Ishikawa (cell line): Measurements from ENCODE around the gene CNPY3.
A peak's percentile ranks its signal among the peaks of the same experiment; 100 is the strongest.

ENCODE experiments used
- CEBPB ChIP-seq: IDR thresholded peaks from 2 replicates; pipeline ENCODE4 v1.6.1; 2012
- CREB1 ChIP-seq: IDR thresholded peaks from 2 replicates; pipeline ENCODE4 v1.6.1; 2012; ENCODE audit warnings: low read depth
- EGR1 ChIP-seq: IDR thresholded peaks from 2 replicates; pipeline ENCODE4 v1.6.1; 2012
- EP300 ChIP-seq: IDR thresholded peaks from 2 replicates; pipeline ENCODE4 v1.6.1; 2012; ENCODE audit warnings: borderline replicate concordance
- FOXM1 ChIP-seq: IDR thresholded peaks from 2 replicates; pipeline ENCODE4 v1.6.1; 2012; ENCODE audit warnings: low read depth, borderline replicate concordance
- MAX ChIP-seq: IDR thresholded peaks from 2 replicates; pipeline ENCODE4 v1.6.1; 2012
- NFIC ChIP-seq: IDR thresholded peaks from 2 replicates; pipeline ENCODE4 v1.6.1; 2012
- RAD21 ChIP-seq: IDR thresholded peaks from 2 replicates; pipeline ENCODE4 v1.6.1; 2012; ENCODE audit warnings: low read depth
- TAF1 ChIP-seq: IDR thresholded peaks from 2 replicates; pipeline ENCODE4 v1.6.1; 2012; ENCODE audit warnings: low read depth, mild to moderate bottlenecking
- TCF12 ChIP-seq: IDR thresholded peaks from 2 replicates; pipeline ENCODE4 v1.6.1; 2012; ENCODE audit warnings: low read depth
- TEAD4 ChIP-seq: IDR thresholded peaks from 2 replicates; pipeline ENCODE4 v1.6.1; 2012
- YY1 ChIP-seq: IDR thresholded peaks from 2 replicates; pipeline ENCODE4 v1.6.1; 2012; ENCODE audit warnings: low read depth
- ZBTB7A ChIP-seq: IDR thresholded peaks from 2 replicates; pipeline ENCODE4 v1.6.1; 2012; ENCODE audit warnings: low read depth
- TF ChIP-seq, protein P1 (sequence below): IDR thresholded peaks from 2 replicates; pipeline ENCODE4 v1.6.1; 2012
- TF ChIP-seq, protein P2 (sequence below): IDR thresholded peaks from 2 replicates; pipeline ENCODE4 v1.6.1; 2012; ENCODE audit warnings: low read depth, mild to moderate bottlenecking

Gene CNPY3

DNA sequence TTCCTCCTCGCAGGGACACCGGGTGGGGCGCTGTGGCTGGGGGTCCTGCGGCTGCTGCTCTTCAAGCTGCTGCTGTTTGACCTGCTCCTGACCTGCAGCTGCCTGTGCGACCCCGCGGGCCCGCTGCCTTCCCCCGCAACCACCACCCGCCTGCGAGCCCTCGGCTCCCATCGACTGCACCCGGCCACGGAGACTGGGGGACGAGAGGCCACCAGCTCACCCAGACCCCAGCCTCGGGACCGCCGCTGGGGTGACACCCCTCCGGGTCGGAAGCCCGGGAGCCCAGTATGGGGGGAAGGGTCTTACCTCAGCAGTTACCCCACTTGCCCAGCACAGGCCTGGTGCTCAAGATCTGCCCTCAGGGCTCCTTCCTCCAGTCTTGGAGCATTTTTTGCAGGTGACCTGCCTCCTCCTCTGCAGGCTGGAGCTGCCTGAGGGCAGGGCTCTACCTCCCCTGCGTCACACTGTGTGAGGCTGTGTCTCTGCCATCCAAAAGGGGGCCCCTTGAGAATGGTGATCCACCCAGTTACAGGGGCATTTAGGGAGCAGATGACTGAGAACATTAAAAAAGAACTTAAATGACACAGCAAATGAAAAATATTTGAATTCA lies 3.9 kb upstream of the CNPY3 start:
- TF ChIP-seq ZBTB7A (no peak), FOXM1 (no peak), RAD21 (no peak), TCF12 (no peak), CREB1 (no peak), YY1 (no peak), EGR1 (no peak), CEBPB (no peak), NFIC (no peak), TAF1 (no peak), TEAD4 (no peak), MAX (no peak), EP300 (no peak)
- TF ChIP-seq, protein P1, sequence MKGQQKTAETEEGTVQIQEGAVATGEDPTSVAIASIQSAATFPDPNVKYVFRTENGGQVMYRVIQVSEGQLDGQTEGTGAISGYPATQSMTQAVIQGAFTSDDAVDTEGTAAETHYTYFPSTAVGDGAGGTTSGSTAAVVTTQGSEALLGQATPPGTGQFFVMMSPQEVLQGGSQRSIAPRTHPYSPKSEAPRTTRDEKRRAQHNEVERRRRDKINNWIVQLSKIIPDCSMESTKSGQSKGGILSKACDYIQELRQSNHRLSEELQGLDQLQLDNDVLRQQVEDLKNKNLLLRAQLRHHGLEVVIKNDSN = no peak
- TF ChIP-seq, protein P2, sequence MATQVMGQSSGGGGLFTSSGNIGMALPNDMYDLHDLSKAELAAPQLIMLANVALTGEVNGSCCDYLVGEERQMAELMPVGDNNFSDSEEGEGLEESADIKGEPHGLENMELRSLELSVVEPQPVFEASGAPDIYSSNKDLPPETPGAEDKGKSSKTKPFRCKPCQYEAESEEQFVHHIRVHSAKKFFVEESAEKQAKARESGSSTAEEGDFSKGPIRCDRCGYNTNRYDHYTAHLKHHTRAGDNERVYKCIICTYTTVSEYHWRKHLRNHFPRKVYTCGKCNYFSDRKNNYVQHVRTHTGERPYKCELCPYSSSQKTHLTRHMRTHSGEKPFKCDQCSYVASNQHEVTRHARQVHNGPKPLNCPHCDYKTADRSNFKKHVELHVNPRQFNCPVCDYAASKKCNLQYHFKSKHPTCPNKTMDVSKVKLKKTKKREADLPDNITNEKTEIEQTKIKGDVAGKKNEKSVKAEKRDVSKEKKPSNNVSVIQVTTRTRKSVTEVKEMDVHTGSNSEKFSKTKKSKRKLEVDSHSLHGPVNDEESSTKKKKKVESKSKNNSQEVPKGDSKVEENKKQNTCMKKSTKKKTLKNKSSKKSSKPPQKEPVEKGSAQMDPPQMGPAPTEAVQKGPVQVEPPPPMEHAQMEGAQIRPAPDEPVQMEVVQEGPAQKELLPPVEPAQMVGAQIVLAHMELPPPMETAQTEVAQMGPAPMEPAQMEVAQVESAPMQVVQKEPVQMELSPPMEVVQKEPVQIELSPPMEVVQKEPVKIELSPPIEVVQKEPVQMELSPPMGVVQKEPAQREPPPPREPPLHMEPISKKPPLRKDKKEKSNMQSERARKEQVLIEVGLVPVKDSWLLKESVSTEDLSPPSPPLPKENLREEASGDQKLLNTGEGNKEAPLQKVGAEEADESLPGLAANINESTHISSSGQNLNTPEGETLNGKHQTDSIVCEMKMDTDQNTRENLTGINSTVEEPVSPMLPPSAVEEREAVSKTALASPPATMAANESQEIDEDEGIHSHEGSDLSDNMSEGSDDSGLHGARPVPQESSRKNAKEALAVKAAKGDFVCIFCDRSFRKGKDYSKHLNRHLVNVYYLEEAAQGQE = no peak

- TF ChIP-seq TEAD4 (no peak), RAD21 (no peak), CEBPB (no peak), ZBTB7A (0 out of 2 replicates have a peak, but pooled peaks have one; percentile 1), YY1 (0 out of 2 replicates have a peak, but pooled peaks have one; percentile 5), FOXM1 (no peak)
- TF ChIP-seq, protein P2 = no peak
Measured at GRCh38 chr6:42929821-42930360, 611 bp downstream of the CNPY3 start.

DNA sequence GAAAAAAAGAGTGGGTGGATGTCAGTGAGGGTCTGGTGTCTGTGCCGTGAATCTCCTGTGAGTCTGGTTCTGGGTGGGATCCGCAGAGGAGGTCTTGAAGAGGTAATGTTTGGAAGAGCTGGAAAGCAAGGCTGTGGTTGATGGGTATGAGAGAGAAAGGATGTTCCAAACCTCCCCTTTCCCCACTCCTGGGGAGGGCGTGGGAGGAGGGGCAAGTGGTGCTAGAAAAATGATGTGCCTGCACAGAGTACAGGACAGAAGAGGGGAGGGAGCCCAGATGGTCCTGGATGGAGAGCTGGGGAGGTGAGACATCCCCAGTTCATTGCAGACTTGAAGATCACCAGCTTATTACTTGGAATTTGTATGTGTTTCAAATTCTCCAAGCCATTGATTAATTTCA lies 3.1 kb downstream of the CNPY3 start:
- no peak for TF ChIP-seq TEAD4
- no peak for TF ChIP-seq EP300
- TF ChIP-seq MAX = no peak
- TF ChIP-seq, protein P1 = no peak
- TF ChIP-seq NFIC = no peak
- TF ChIP-seq FOXM1 = no peak
- no peak for TF ChIP-seq EGR1
- no peak for TF ChIP-seq CEBPB
- TF ChIP-seq, protein P2 = no peak
- no peak for TF ChIP-seq TCF12
- no peak for TF ChIP-seq RAD21
- no peak for TF ChIP-seq CREB1
- no peak for TF ChIP-seq ZBTB7A
- TF ChIP-seq TAF1 = no peak
- no peak for TF ChIP-seq YY1

DNA sequence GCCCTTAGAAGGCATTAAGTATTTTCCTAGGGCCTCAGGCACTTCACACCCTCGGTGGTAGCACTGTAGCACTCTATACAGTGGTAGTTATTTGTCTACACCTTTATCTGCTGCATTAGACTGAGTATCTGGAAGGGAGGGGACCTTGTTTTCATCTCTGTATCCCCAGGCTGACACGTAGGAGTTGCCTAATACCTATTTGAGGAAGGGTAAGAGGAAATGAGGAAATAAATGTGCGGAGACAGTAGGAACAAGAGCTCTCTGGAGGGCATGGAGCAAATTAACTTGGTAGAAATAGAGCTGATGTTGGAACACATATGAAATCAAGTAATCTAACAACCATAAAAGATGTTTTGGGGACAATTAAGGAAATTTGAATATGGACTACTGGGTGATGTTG lies 3.9 kb downstream of the CNPY3 start:
- TF ChIP-seq EP300 (no peak), TAF1 (no peak), EGR1 (no peak), MAX (no peak)
- TF ChIP-seq, protein P2 = no peak
